SW480 (cell line): Measurements from ENCODE around the gene GPD2.
A peak's percentile ranks its signal among the peaks of the same experiment; 100 is the strongest.

Experiments used
- DNase-seq: peaks from one replicate; pipeline ENCODE4 v3.0.0-alpha.2; 2016; ENCODE audit warnings: low spot score

The GPD2 gene

DNA sequence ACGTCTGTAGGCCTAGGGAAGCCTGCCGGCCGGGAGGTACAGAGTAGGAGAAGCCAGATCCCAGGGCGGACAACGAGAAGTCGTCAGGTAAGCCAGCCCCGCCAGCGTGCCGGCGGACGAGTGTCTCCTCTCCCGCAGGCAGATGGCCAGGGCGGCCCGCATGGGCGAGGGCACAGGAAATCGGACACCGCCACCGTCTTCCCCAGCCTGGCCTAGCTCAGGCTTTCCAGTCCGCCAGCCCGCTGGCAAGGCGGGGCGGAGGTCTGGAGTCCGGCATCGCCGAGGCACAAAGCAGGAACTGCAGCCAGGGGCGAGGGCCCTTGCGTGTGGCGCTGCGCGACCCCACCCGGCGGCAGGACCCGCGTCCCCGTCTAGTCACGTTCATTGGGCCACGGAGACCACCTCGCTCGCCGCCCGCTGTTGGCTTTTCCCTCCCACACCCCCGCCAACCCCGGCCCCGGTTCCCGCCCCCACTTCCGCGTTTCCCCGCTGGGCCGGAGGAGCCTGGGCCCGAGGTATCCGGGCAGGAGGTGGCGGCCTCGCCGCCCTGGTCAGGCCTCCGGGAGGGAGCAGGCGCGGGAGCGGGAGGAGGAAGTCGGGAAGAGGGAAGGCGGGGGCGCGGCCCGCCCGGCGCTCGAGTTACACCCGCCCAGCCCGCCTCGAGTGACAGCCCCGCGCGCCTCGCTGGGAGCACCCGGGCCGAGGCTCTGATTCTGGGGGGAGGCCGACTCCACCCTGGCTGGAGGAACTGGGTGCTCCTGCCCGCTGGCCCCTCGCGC is at the start of gene GPD2:
GPD2 (plus strand) TSS at position 662 of the 779 bp plus-strand sequence. CDS start 39,727 bp downstream, outside the sequence.
- peak; percentile 89 for DNase-seq

DNA sequence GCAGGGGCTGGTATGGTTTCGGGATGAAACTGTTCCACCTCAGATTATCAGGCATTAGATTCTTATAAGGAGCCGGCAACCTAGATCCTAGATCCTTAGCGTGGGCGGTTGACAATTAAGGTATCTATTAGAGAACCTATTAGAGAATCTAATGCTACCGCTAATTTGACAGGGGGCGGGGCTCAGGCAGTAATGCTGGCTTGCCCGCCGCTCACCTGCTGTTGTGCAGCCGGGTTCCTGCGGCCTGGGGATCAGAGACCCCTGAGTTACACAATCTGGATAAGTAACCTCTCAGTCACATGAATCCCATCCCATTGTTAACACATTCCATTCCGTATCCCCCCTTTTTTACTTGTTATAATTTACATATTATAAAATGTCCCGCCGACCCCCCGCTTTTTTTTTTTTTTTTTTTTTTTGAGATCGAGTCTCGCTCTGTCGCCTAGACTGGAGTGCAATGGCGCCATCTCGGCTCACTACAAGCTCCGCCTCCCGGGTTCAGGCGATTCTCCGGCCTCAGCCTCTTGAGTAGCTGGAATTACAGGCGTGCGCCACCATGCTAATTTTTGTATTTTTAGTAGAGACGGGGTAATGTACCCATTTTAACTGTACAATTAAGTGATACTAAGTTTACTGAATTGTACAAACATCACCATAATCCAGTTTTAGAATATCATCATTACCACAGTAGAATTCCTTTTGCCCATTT is 42.0 kb upstream of the GPD2 start:
- no peak for DNase-seq

DNA sequence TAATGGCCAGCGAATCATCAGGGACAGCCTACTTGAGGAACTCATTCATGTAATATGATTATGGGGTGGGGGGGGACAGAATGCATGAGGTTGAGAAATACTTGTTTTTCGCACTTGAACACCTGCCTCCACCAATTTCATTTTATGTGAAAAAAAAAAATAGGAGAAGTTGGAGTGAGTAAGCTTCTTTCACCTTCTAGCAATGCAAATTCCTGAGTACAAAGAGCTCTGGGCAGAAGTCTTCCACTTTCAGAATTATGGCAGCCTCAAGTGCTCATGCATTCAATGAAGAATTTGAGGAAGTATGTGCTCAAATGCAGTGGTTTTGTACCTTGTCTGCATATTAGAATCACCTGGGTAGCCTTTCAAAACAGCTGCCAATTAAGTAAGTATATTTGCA is 40.1 kb upstream of the GPD2 start:
- DNase-seq: no peak

DNA sequence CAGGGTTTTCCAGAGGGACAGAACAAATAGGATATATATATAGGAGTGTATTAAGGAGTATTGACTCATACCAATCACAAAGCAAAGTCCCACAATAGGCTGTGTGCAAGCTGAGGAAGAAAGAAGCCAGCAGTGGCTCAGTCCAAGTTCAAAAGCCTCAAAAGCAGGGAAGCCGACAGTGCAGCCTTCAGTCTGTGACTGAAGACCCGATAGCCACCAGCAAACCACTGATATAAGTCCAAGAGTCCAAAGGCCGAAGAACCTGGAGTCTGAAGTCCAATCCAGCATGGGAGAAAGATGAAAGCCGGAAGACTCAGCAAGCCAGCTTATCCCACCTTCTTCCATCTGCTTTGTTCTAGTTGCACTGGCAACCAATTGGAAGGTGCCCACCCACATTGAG is 39.0 kb upstream of the GPD2 start:
- no peak for DNase-seq

DNA sequence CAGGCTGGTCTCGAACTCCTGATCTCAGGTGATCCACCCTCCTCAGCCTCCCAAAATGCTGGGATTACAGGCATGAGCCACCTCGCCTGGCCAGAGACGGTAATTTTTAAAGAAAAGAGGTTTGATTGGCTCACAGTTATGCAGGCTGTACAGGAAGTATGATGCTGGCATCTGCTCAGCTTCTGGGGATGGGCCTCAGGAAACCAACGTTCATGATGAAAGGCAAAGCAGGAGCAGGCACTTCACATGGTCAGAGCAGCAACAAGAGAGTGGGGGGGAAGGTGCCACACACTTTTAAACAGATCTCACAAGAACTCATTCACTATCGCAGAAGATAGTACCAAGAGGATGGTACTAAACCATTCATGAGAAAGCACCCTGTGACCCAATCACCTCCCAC is 38.0 kb upstream of the GPD2 start:
- no peak for DNase-seq

DNA sequence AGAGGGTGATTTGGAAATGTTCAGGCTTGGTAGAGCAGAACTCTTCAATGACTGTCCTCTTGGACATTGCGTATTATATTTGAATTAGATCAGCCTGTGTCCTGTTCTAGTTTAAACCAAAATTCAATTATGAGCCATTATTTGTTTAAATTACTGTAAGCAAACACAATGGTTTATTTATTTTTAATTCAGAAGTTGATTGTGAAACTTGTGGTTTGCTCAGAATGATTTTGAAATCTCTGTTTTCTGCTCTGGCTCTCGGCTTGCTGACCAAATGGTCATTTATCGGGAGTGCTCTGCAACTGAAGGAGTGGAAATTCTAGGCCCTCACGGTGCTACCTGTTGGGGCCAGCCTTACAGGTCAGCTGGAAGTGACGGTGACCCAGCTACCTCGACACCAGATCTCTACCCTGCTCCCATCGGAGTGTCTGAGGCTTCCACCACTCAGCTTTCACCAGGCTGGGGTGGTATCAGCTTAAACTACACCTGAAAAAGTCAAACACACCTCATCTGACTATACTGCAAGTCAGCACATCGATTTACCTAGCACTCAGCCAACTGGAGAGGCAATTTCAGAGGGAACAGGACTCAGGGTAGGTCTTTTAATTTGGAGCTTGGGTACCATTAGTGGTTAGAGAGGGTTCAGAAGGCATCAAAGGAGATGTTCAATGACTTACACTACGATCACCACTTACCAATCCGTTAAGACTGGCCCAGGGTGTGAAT is 36.8 kb upstream of the GPD2 start:
- peak; percentile 45 for DNase-seq

DNA sequence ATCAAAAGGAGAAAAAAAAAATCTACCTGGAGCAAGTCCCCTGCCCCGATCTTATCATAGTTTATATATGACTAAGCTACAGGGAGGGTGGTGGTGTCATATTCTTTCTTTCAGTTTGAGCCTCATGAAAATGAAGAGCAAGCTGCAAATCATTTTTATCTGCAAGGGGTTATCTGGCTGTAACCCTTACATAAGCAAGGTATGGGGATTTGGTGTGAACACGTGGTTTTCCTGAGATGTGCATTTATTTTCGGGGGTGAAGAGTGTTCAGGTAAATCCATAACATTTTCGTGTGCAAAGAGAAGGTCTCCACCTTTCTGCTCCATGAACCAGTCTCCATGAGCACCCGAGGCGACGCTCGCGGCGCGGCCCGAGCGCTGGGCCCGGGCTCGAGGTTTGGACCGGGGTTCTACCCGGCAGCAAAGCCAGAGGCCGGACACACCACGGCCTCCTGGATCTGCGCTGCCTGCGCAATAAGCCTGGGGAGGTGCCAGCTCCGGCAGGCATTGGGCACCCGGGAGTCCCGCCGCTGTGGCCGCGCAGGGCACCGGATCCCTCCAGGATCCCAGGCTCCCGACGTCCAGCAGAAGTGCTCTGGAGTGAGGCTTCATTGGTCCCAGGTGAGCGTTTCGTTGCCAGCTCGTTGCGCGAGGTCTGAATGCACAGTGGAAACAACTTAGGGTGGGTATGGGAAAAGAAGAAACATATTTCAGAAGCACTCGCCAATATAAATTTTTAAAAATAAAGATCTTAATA is 36.1 kb upstream of the GPD2 start:
- peak; percentile 87 for DNase-seq

DNA sequence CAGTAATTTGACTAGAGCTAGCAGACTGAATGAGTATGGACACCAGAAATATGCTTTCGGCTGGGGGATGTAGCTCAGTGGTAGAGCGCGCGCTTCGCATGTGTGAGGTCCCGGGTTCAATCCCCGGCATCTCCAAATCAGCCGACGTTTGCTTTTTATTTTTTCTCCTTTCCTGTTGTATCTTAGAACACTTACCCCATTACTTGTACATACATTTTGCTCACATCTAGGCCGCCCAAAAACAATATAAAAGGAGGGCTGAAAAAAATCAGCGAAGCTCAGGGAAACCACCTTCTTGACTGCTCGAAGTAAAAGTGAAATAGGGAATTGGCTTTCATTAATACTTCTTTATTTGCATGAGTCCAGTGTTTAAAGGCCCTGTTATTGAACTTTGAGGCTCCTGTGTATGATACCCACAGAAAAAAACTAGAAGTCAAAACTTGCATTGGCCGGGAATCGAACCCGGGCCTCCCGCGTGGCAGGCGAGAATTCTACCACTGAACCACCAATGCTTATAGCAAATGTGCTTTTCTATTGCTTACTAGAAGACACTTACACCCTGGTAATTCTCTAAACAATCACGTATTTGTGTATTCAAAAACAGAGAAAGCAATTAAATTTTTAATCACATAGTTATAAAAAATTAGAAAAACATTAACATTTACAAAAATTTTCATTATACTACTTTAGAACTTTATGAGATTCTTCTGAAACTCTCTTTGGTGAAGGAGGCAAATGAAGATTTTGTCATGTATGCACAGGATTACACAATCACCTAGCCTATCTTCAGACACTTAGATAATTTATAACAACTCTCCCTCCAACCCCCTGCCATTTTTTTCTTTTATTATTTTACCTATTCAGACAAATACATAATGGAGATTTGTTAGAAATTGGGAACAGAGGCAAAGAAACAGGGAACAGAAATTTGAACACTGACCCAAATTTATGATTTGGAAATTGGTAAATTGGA is 35.2 kb upstream of the GPD2 start:
- peak; percentile 81 for DNase-seq

DNA sequence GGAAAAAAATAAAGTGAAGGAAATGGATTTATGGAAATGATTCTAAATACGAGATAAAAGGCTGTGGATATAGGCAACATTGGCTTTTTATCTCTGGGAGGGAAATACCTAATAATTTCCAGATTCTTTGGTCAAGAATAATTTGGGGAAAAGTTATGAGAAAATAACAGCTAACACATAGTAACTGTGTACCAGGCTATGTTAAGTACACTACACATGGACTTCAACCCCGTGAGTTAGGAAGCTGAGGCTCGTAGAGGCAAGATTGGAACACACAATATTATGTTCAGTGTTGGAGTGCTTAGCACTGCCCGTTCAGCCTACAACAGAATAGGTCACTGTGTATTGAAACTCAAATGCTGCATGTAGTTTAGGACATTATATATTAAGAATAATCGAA is 34.3 kb upstream of the GPD2 start:
- DNase-seq: no peak

DNA sequence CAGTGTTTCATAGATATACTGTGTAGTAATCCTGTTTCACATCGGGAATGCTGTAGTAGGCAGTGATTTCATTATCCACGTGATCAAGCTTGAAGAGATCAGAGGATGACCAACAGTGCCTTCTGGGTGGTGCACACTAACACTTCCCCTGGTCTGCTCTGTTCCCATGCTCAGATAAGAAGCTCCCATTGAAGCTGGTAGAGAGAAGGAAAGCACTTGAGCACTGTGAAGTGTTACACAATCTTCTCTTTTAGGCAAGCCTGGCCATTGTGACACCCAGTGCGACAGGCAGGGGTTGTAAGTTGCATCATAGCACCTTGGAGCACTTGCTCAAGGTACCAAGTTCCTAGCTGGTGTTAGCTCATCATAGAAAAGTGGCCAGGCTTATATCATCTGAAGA is 30.6 kb upstream of the GPD2 start:
- peak; percentile 7 for DNase-seq

DNA sequence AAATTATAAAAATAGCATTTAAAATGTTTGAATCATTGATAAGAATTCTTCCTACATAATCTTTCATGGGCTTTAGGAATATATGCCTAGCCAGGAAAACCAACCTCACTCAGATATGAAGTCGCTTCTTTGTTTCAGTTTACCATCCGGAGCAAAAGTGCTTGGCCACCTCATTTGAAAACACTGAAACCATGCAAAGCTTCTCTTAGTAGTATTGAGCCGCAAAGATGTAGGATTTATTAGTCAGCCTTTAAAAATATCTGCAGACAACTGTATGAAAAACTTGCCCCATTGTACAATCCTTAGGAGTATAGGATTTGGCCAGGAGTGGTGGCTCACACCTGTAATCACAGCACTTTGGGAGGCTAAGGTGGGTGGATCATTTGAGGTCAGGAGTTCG is 24.3 kb upstream of the GPD2 start:
- DNase-seq: no peak

DNA sequence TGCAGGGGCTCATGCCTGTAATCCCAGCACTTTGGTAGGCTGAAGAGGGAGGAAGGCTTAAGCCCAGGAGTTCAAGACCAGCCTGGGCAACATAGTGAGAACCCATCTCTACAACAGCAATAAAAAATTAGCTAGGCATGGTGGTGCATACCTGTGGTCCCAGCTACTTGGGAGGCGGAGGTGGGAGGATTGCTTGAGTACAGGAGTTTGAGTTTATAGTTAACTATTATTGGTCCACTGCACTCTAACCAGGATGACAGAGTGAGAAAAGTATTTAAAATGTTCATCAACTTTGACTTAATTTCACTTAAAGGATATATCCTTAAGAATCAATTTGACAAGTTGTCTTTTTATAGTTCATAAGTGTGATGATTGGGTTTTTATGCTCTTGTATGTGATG is 14.3 kb upstream of the GPD2 start:
- no peak for DNase-seq

DNA sequence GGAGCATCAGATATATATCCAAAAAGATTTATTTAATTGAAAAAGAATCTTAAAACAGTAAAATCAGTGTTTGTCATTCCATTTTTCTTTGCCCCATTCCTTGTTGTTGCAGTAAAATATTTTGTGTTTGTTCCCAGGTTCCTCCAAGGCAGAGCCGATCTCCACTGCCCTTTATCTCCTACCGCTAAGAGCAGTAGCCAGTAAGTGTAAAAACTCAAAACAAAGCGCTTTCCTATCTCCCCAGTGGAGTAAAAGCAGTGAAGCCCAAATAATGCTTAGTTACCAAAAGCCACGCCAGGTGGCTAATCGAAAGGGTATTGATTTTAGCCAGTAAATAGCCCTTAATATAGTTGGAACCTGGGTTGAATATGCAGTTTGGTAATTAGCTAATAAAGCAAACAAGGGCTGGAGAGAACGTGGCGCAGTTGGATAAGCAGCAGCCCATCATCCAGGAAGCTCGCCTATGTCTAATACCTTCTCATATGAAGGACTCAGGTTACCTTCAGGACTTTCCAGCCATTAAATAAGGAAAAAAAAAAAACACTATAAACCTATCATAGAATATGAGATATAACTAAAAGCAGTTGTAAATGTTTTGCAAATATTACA is 12.4 kb upstream of the GPD2 start:
- DNase-seq: no peak

DNA sequence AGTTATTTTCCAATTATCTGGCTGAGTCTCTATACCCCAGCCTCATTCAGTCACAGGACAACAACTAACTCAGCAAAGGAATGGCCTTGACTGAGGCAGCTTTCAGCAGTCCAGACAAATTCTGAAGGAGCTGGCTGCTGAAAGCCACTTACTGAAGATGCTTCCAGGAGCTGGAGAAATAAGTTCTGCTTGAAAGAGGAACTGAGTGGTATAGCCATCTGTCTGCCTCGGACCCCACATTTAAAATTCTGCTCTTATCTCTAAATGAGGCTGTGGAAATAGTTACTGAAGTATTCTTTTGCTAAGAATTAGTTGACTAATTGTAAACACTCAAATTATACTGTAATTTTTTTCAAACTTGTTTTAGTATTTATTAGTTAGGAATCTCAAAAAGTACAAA is 9.1 kb upstream of the GPD2 start:
- no peak for DNase-seq

DNA sequence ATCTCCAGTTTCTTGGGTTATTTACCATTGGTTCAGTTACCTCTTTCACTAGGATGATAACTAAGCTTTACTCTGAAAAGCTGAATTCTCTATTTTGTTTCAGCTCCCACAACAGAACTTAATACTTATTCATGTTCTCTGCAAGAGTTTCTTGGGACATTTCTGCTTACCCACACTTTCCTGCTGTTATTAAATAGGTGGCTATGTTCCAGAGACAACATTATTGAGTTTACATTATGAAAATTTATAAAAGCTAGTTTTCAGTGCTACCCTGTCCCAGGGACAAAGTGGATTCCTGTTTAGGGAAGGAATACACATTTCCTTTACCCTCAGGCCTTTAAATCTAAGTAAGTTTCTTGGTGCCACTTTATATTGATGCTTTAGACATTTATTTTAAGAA is 7.0 kb upstream of the GPD2 start:
- no peak for DNase-seq

DNA sequence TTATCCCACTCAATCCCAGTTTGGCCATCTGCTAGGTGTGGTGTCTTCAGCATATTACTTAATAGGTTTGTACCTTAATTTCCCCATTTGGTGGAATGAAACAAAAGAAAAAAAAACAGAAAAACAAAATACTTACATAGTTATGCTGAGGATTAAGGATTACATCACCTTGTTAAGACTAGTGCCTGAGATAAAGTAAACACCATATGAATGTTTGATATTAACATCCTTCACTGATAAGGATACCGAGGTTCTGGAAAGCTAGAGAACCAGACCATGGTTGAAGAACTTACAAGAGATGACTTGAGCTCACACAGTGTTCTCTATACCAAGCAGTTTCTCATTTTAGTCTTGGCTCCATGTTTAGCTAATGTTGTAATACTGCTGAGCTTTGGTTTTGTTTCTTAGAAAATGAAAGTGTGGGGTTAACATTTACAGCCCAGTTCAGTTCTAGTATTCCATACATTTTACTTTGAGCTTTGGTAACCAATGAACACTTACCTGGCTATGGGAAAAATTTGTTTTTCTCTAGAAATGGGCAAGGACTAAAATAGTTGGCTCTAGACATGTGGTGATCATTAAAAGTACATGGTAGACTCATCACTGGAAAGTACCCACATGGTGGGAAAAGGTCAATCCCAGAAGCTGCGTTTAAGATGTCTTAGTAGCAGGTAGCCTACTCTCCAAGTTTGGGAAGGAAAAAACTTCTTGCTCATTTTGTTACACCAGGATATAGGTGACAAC is 5.8 kb upstream of the GPD2 start:
- DNase-seq: no peak

DNA sequence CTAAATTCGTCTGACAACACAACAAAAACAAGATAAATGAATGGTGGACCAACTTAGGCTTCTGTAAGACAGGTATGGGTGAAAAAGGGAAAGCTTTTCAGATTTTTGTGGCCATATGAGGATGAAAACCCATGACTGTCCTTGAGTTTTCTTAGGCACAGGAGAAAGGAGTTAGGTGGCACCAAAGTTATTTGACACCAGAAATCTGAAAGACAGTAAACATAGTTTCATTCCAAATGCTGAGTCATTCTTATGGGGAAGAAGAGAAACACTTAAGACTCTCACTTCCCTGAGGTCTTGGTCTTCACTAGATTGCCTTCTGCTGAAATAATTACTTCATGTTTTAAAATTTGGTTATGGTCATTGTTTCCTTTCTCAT is 5.2 kb upstream of the GPD2 start:
- peak; percentile 6 for DNase-seq

DNA sequence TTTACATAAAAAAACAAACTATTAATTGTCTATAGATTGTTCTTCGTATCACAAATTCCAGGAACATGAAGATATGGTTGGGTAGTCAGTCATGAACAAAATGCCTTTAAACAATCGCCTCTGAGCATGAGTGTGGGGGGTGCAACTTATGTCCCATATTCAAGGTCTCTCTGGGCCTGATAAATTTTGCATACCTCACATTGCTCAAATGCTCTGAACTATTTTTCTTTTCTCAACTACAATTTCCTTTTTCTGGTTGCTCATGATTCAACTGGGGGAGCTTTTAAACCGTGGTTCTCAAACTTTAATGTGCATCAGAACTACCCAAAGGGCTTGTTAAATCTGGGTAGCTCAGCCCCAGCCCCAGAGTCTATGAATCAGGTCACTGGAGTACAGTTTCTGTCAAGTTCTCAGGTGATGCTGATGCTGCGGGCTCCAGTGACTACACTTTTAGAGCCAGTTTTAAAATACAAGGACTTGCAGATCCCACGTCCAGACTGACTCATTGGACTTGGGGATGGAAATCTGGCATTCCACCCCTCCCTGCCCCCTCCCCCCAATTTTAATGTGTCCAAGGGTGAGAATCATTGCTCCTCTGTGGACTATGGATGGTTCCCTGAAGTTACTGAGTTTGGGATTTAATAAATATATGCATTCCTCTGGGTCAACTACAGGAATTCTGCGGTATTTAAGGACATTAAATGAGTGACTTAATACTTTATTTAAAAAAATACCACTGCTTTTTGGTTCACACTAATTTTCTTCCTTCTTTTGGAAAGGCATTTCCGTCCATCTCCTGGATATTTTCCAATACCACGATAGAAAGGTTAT is 1.5 kb upstream of the GPD2 start:
- no peak for DNase-seq

DNA sequence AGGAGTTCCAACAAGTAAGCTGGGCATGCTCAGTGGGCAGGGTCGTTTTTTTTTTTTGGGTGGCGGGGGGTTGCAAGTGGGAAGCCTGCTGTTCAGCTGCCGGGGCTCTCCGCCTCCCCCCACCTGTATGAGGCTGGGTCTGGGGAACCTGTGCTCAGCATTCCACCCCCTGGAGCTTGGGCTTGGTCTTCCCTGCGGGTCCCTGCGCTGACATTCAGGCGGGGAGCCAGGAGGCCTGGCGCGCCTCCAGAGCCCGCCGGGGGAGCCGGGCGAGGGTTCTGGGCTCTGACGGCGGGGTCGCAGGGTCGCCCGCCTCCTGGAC is 822 bp upstream of the GPD2 start:
- DNase-seq: no peak
